ENCODE measurements around the gene LASP1.

The LASP1 gene

GRCh38 chr17:38961413-38961812 lies 91.6 kb downstream of the LASP1 start:
- in situ Hi-C loops (cut with MboI; ENCODE audit: low pct_unique_long_range_greater_than_20kb, low sequenced_read_pairs, unreplicated experiment), result no loop called here
- no peak for DNase-seq (ENCODE audit: low spot score)
- no peak for TF ChIP-seq CTCF (IDR thresholded peaks at IDR 0.05; ENCODE audit: extremely low read depth, insufficient read depth, missing control alignments)

GRCh38 chr17:38967290-38967738 lies 97.5 kb downstream of the LASP1 start, which contains the start of gene FBXO47:
TSS of gene FBXO47 (minus strand) at chr17:38967403. CDS start at chr17:38963025, 4,378 bp downstream.
- DNase-seq (ENCODE audit: low spot score), result peak; percentile 64
- TF ChIP-seq CTCF (IDR thresholded peaks at IDR 0.05; ENCODE audit: extremely low read depth, insufficient read depth, missing control alignments), result no peak
- in situ Hi-C loops (cut with MboI; ENCODE audit: low pct_unique_long_range_greater_than_20kb, low sequenced_read_pairs, unreplicated experiment), result no loop called here

DNA sequence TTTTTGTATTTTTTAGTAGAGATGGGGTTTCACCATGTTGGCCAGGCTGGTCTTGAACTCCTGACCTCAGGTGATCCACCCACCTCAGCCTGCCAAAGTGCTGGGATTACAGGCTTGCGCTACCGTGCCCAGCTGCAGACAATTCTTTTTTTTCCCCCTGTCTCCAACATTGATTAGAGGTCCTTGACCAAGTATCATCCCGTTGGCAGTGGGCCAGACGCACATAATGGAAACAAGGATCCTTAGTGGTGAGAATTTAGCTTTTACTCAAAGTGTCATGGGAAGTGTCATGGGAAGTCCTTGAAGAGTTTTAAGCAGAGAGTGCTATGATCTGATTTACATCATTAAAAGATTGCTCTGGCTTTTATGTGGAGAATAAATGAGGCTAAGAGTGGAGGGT lies 99.4 kb downstream of the LASP1 start:
- no peak for DNase-seq (ENCODE audit: low spot score)

GRCh38 chr17:38970128-38970527 lies 100.3 kb downstream of the LASP1 start:
- no peak for TF ChIP-seq CTCF (IDR thresholded peaks at IDR 0.05; ENCODE audit: extremely low read depth, insufficient read depth, missing control alignments)
- in situ Hi-C loops (cut with MboI; ENCODE audit: low pct_unique_long_range_greater_than_20kb, low sequenced_read_pairs, unreplicated experiment), result no loop called here
- no peak for DNase-seq (ENCODE audit: low spot score)

More for the DNA sequence above, 99.4 kb downstream of the LASP1 start:
- no peak for TF ChIP-seq CTCF (IDR thresholded peaks at IDR 0.05; ENCODE audit: extremely low read depth, insufficient read depth, missing control alignments)
- in situ Hi-C loops (cut with MboI; ENCODE audit: low pct_unique_long_range_greater_than_20kb, low sequenced_read_pairs, unreplicated experiment), result no loop called here

DNA sequence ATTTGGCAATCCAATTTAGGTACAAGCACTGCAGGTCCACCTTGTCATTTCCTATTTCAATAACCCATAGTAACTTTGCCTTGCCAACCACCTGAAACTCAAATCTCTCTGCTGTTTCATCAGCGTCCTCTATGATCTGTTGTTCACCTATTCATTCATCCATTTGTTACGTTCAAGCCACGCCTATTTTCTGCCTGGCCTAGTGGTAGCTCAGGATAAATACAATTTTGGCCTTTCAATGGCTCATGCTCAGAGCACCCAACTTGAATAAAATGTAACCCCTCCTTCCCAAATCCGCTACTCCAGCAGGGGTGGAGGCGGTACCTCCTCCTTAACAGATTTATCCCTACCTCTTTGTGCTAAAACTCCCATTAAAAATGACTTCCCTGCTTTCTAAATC lies 100.9 kb downstream of the LASP1 start:
- no peak for TF ChIP-seq CTCF (IDR thresholded peaks at IDR 0.05; ENCODE audit: extremely low read depth, insufficient read depth, missing control alignments)
- in situ Hi-C loops (cut with MboI; ENCODE audit: low pct_unique_long_range_greater_than_20kb, low sequenced_read_pairs, unreplicated experiment), result no loop called here
- DNase-seq (ENCODE audit: low spot score), result no peak

All from GM13977 (cell line).